Endothelial cell of umbilical vein (primary cell): ENCODE measurements around the gene AKAP13. TPM values are rescaled to one million over a fixed set of nuclear protein-coding genes. Genes with fewer than 3 reads are reported as not detected.
"Not testable (repeated sequence)": the region's sequence is repeated elsewhere in the genome, so short reads cannot be mapped to it uniquely, and the experiment has no call there.

ENCODE experiments used
- BruUV-seq: library from RNA; stranded (reverse); fragments of 400-500 nt; replicated peaks from 2 replicates; lab custom pipeline; 2021; lab: Mats Ljungman, UMichigan
- CTCF ChIA-PET: fragments of 300-600, 350-600 bp; sonication (Branson Sonifier 250); formaldehyde crosslinking; loops from one replicate; lab custom pipeline; 2021; ENCODE audit warnings: antibody characterized with exemption, inconsistent platforms; lab: Charles Lee
- POLR2A ChIA-PET: fragments of 300-600, 350-600 bp; sonication (Branson Sonifier 250); formaldehyde crosslinking; loops from one replicate; lab custom pipeline; 2021; ENCODE audit warnings: antibody characterized with exemption, inconsistent platforms; lab: Charles Lee
- DNase-seq: peaks from one replicate; pipeline ENCODE4 v3.0.0-alpha.2; 2011; ENCODE audit warnings: low read depth, low spot score
- FAIRE-seq: peaks from 2 replicates; lab custom pipeline; 2011; peaks lifted over from hg19 to GRCh38; lab: Jason Lieb, UNC
- H2AFZ ChIP-seq: 2 replicates; pipeline ENCODE4 v1.6.0; 2012; ENCODE audit warnings: low read depth, low read length, control low read depth, inconsistent platforms
- H3K27ac ChIP-seq: 2 replicates; pipeline ENCODE4 v1.5.1; 2011; ENCODE audit warnings: low read depth, mild to moderate bottlenecking, control low read depth, low read length, moderate library complexity; ENCODE audit not compliant: insufficient read depth
- H3K27me3 ChIP-seq, 2 experiments: 2 replicates each; pipeline versions ENCODE4 v1.6.0 to v1.6.1; 2011; ENCODE audit warnings: low read length in 2 of 2, mixed read lengths in 1 of 2; ENCODE audit not compliant: control insufficient read depth in 2 of 2, insufficient read depth in 2 of 2
- H3K36me3 ChIP-seq, 2 experiments: 2 replicates in 1 of 2; 3 replicates in 1 of 2; pipeline ENCODE4 v1.5.1; 2011; ENCODE audit warnings: low read length in 2 of 2, mild to moderate bottlenecking in 1 of 2, moderate library complexity in 1 of 2; ENCODE audit not compliant: control insufficient read depth in 2 of 2, insufficient read depth in 2 of 2; ENCODE audit errors: extremely low read depth in 1 of 2
- H3K4me1 ChIP-seq: 3 replicates; pipeline ENCODE4 v1.5.1; 2011; ENCODE audit warnings: mild to moderate bottlenecking, low read length; ENCODE audit not compliant: control insufficient read depth, insufficient read depth; ENCODE audit errors: extremely low read depth
- H3K4me2 ChIP-seq: 2 replicates; pipeline ENCODE4 v1.6.1; 2011; ENCODE audit warnings: low read length, control low read depth, mixed read lengths; ENCODE audit not compliant: insufficient read depth
- H3K4me3 ChIP-seq, 3 experiments: fragments of 200-600 bp in 1 of 3; sonication (generic), shearing (Covaris generic) in 1 of 3; replicated peaks in 1 of 3; 2 replicates each; pipeline ENCODE4 v1.5.1; 2011 to 2016; ENCODE audit warnings: control low read depth in 3 of 3, low read length in 3 of 3, mild to moderate bottlenecking in 2 of 3, inconsistent platforms in 1 of 3, low read depth in 1 of 3, moderate library complexity in 1 of 3; ENCODE audit not compliant: insufficient read depth in 1 of 3
- H3K79me2 ChIP-seq: 2 replicates; pipeline ENCODE4 v1.6.0; 2012; ENCODE audit warnings: low read length, inconsistent platforms; ENCODE audit not compliant: control insufficient read depth, insufficient read depth
- H3K9ac ChIP-seq: replicated peaks from 2 replicates; pipeline ENCODE3; 2011; ENCODE audit warnings: low read length, control low read depth; ENCODE audit not compliant: insufficient read depth; ENCODE audit errors: extremely low read depth
- H3K9me1 ChIP-seq: replicated peaks from 3 replicates; pipeline ENCODE4 v1.6.0; 2011; ENCODE audit warnings: mild to moderate bottlenecking, low read length; ENCODE audit not compliant: control insufficient read depth, insufficient read depth; ENCODE audit errors: extremely low read depth
- H3K9me3 ChIP-seq: replicated peaks from 2 replicates; pipeline ENCODE4 v1.5.1; 2012; ENCODE audit warnings: low read length, inconsistent platforms; ENCODE audit not compliant: control insufficient read depth, insufficient read depth
- H4K20me1 ChIP-seq: replicated peaks from 2 replicates; pipeline ENCODE3; 2011; ENCODE audit warnings: mild to moderate bottlenecking, low read length; ENCODE audit not compliant: control insufficient read depth, insufficient read depth; ENCODE audit errors: extremely low read depth
- EZH2 ChIP-seq: IDR thresholded peaks from 2 replicates; pipeline ENCODE4 v1.6.1; 2012; ENCODE audit warnings: borderline replicate concordance, low read depth, mild to moderate bottlenecking, moderate library complexity, low read length, inconsistent platforms; ENCODE audit not compliant: severe bottlenecking
- POLR2A ChIP-seq: IDR thresholded peaks from 2 replicates; pipeline ENCODE4 v1.6.1; 2012; ENCODE audit warnings: low read depth, mild to moderate bottlenecking, control low read depth, low read length
- dilution Hi-C: fragments of 300-500 bp; cut with MboI; formaldehyde crosslinking; loops from one replicate; pipeline ENCODE4 v1.15.0; 2019; ENCODE audit warnings: low sequenced_read_pairs; ENCODE audit not compliant: extremely low pct_ligation_motif_present
- intact Hi-C: fragments of 100-400 bp; cut with micrococcal nuclease; formaldehyde crosslinking; loops from one replicate; pipeline ENCODE4 v1.10.0; 2022
- polyA plus RNA-seq, 4 experiments: library from polyadenylated mRNA; depleted of rRNA in 3 of 4; stranded (reverse) in 3 of 4; unstranded in 1 of 4; fragments of >200 nt; gene quantifications; 2 replicates each; pipeline versions ENCODE4 v1.2.1 to v1.2.3, GENCODE V29; 2011 to 2012; ENCODE audit warnings: missing spikeins in 1 of 4
- total RNA-seq: library from RNA; stranded (reverse); gene quantifications from 2 replicates; pipeline ENCODE4 v1.2.3, GENCODE V29; 2021

AKAP13 gene
- total and polyA plus RNA-seq, 2 donors (not counting 3 experiments of a cell fraction or from before 2014, with no cell fraction given): 22.8 to 87.8 TPM

- H2AFZ ChIP-seq: no peak overlapping the region
- no peaks in the 10 kb centered on the region for H3K27me3 ChIP-seq
- H3K4me1 ChIP-seq: peaks cover 2% of the 10 kb centered on the region
- ChIA-PET CTCF (no interaction called here), POLR2A (no interaction called here)
- intact Hi-C loops (no loop called here), dilution Hi-C loops (no loop called here)
- no TSS peak for BruUV-seq
- H3K79me2 ChIP-seq: no peaks in the 10 kb centered on the region
- H3K9me3 ChIP-seq: no peaks in the 10 kb centered on the region
- H3K9ac ChIP-seq: no peak overlapping the region
- H3K4me3 ChIP-seq: no peak overlapping the region
- no peak for FAIRE-seq
- no peak for DNase-seq
- no peaks in the 10 kb centered on the region for H4K20me1 ChIP-seq
- no peak for TF ChIP-seq POLR2A
- TF ChIP-seq EZH2: no peak
- H3K4me2 ChIP-seq: no peak overlapping the region
- no peak overlapping the region for H3K27ac ChIP-seq
- H3K9me1 ChIP-seq: no peaks in the 10 kb centered on the region
- H3K36me3 ChIP-seq: peaks cover 4 to 8% of the 10 kb centered on the region in 2 experiments
Measured at GRCh38 chr15:85661859-85662258, 281.5 kb downstream of the AKAP13 start.

GRCh38 chr15:85665677-85666076, 285.3 kb downstream of the AKAP13 start:
- intact Hi-C loops, H3K4me2 ChIP-seq, FAIRE-seq, dilution Hi-C loops, H3K79me2 ChIP-seq, H3K4me3 ChIP-seq, H2AFZ ChIP-seq, H3K27ac ChIP-seq, H3K9me1 ChIP-seq, H3K36me3 ChIP-seq, CTCF ChIA-PET, POLR2A ChIA-PET, H3K27me3 ChIP-seq, DNase-seq, H3K9me3 ChIP-seq, H3K9ac ChIP-seq, BruUV-seq, H4K20me1 ChIP-seq: not testable (repeated sequence)
- H3K4me1 ChIP-seq: peaks cover 18% of the 10 kb centered on the region
